HG02571 (cell line): ENCODE measurements around the gene STAB2.

Source experiments
- ATAC-seq: cut with Tn5 transposase; IDR thresholded peaks from one replicate; pipeline ENCODE4 v1.9.1; 2021; ENCODE audit warnings: mild to moderate bottlenecking, moderate library complexity; ENCODE audit not compliant: unreplicated experiment

STAB2 gene

DNA sequence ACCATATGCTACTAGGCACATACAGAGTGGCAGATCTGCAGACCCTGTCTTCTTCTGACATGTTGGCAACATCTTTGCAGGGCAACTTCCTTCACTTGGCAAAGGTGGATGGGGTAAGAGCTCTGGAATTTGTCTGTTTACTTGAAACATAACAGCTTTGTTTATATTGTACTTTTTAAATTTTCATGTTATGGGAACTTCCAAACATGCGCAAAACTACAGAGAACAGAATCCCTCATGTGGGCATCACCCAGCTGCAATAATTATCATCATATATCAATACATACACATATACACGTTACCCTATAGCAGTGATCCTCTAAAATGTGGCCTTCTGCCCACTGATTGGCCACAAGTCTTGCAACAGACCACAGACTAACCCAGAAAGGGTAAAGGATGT is 103.4 kb downstream of the STAB2 start:
- ATAC-seq, result no peak

DNA sequence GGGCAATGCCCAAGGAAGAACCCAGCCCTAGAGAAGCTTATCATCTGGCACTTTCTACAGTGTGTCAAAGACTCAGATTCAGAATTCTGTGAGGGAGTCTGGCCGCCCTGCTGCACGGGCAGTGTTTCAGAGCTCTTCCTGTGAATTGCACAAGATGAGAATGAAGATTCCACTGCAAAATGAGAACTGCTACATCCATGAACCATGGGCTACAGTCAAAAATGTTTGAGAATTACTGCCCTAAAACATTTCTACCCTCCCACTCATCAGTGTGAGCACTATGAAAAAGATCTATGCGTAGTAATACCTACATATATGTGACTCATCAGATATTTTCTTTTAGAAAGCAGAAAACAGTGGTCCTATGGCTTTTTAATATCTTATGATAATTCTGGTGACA is 104.0 kb downstream of the STAB2 start:
- ATAC-seq, result no peak

DNA sequence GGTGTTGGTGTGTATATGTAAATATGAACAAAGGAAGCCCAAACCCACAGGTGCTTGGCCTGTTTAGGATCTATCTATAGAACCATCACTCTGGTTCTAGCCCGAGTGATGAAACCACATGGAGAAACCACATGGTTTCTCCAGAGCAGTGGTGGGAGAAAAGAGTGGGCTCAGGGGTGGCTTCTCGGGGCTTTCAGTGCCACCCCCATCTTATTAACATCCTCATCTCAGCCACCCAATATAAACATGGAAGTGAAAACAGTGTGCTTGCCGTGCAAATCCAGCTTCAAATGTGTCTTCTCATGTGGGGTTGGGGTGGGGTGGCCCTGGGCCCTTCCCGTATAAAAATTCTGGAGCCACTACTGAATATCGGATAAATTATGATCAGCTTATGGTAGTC is 109.0 kb downstream of the STAB2 start:
- ATAC-seq, result no peak

DNA sequence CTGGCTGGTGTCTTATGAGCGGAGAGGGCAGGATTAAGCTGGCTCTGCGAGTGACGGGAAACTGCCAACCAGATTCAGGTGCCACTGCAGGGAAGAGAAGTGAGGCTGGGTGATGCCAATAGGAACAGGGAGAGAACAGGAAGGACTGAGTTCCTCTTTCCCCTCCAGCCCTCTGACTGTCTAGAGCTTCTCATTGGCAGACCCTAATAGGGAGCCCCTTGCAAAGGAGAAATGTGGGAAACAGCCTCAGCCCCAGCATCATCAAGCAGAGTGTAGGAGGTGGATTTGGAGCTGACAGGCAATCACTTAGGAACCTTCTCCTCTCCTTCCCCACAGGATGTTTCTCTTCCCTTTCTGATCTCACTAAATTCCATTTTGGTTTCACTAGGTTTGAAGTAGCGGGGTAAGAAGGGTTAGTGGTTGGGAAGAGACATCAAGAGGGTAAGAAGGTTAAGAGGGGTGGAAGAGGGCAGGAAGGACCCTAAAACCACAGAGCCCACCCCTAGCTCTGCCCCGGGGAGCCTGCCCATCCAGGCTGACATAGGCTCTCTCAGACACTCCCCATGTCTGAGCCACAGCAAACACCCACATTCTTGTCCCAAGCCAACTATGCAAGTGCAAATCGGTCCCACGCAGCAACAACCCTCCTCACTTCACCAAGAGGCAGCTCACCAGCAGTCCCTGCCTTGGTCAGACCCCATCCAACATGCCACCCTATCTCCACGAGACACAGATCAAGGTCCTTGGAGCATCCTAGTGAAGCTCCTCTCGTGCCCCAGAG is 111.1 kb downstream of the STAB2 start:
- no peak for ATAC-seq

DNA sequence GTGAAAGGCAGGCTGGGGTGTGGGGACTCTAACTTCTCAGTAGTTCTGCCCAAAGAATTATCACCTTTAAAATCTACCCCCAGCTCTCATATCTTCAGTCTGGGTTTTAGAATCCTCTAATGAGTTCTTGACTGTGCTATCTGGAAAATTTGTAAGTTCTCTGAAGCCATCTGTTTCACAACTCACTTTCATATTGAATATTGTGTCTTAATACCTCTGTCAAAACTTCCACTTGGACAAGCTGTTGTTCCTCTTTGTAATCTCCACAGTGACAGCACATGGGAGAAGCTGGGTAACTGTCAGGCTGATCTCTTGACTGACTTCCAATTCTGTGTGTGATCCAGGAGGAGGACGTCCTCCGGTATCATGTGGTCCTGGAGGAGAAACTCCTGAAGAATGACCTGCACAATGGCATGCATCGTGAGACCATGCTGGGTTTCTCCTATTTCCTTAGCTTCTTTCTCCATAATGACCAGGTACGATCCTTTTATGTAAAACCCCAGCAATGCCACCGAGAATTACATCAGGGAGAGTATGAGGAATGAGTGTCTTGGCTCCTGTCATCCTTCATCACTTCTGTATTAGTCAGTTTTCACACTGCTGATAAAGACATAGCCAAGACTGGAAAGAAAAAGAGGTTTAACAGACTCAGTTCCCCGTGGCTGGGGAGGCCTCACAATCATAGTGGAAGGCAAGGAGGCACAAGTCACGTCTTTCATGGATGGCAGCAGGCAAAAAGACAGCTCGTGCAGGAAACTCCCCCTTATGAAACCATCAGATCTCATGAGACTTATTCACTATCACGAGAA is 111.9 kb downstream of the STAB2 start:
- no peak for ATAC-seq

DNA sequence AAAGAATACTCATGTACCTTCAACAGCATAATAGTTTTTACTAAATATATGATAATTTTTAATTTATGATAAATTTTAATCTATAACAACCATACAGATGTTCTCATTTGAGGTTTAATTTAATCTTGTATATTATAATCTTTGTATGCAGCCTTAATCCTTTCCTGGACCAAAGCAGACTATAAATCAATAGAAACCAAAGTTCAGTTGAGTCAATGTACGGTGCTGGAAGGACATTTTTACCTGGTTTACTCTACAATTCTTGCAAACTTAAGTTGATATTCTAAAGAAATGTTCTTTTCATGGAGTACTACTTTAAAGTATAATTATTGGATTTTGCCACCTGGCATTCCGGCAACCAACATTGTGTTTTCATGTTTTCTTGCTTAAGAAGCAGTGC is 118.0 kb downstream of the STAB2 start:
- ATAC-seq, result no peak

DNA sequence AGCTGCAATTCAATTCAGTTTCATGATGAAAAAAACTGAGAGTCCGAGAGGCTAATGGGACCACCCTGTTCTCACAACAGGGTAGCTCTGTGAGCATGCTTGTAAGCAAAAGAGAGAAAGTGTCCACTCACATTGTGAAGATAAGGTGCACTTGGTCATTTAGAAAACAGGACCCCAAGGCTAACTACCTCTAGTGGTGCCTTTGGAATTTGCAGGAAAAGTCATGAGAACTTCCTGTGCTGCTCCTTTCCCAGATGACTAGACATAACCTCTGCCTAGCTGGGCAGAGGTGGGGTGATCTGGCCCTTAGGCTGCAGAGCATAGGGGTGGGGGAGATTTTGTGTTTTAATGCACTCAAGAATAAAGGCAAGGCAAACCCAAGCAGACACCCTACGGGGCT is 118.9 kb downstream of the STAB2 start:
- ATAC-seq, result no peak

DNA sequence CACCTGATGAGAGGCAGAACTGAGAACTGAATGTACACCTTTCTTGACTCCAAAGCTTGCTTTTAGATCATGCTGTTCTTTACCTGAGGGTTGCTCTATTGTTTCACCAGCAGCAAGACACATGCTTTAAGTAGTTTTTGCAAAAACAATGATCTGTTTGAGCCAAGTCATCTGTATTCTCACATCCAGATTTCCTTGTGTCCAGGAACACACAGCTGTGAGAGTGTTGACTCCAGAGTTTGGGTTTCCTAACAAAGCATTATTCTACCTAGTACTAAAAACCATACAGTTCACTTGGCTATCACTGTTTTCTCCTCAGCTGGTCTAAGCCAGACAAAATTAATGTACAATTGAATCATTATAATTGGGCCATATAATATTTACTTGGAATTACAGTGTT is 120.4 kb downstream of the STAB2 start:
- no peak for ATAC-seq

DNA sequence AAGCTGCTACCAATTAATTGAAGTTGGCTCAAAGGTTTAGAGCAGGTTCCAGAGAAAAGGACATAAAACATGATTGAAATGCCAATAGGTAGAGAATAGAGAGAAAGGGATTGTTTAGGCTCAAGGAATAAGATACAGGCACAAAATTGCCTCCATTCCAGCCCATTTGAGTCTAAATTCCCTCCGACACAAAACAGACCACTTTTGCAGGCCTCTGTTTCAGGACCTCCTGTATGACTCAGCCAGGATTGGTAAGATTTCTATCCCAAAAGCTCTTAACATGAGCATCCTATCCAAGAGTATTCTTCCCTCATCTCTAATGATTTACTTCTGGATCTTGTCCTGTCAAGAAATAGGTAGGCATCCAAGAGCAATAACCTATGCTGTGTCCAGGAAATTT is 123.5 kb downstream of the STAB2 start:
- ATAC-seq, result no peak

DNA sequence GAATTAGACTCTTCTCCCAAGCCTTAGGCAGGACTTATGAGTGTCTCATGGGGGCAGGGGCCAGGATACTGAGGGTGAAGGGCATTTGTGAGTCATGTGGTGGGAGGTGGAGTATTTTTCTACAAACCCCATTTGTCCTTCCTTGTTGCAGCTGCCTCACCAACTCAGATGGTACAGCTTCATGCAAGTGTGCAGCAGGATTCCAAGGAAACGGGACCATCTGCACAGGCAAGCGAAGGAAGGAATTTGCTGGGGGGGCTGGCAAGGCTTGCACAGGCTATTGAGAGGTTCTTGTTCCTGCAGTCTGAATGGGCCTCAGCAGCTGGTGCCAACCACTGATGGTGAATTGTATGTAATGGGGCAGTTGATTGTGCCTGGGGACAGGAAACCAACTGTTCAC is 125.1 kb downstream of the STAB2 start:
- ATAC-seq, result no peak

DNA sequence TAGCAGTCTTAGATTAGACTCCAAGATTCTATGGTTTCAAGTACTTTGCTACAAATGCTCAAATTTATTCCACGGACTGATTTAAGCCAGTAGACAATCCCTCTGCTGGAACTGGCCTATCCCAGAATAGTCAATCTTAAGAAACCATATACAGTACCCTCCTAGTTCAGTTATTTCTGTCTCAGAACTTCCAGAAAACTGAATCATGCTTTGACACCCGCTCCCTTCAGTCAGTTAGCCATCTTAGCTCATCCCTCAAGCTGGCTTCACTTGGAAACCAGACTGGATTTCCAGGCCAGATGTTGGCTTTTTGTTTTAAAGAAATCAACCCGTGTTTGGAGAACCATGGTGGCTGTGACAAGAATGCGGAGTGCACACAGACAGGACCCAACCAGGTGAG is 128.4 kb downstream of the STAB2 start:
- no peak for ATAC-seq

DNA sequence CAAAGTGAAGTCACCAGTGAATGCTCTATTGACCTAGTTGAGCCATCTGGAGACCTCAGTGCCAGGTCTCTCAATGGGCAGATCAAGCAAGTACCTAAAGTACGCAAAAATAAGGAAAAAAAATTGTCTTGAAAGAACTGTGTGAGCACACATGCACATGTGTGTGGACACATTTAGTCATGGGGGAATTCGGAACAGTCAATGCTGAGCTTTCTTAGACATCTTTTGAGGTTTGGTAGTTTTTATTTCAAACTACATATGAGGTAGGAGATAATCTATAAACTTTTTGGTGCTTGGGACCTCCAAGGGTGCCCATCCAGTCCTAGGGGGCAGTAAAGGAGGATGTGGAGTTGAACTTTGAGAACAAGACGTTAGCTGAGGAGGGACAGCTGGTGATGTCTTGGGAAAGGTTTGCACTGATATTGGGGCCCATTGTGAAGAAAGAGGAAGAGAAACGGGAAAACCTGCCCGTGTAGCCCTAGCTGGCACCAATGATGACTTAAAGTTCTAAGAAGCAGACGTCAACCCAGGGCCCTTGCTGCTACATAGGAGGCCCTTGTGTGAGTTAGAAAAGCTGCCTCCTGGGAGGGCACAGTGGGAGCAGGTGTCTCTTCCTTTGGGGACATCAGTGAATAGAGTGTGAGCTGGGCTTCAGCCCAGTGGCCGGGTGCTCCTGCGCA is 129.6 kb downstream of the STAB2 start:
- ATAC-seq, result no peak

DNA sequence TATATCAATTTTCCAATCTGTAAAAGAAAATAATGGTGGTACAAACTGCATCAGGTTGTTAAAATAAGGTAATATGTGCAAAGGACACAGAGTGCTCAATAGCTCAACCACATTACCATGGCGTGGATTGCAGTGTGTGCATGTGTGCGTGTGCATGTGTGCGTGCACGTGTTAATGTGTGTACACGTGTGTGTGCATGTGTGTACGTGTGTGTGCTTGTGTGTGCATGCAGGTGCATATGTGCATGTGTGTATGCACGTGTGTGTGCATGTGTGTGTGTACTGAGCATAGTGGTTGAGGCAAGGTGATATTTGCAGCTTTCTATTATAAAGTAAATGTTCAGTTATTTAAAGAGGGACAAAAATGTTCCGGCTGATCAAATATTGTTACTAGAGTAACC is 138.3 kb downstream of the STAB2 start:
- no peak for ATAC-seq

DNA sequence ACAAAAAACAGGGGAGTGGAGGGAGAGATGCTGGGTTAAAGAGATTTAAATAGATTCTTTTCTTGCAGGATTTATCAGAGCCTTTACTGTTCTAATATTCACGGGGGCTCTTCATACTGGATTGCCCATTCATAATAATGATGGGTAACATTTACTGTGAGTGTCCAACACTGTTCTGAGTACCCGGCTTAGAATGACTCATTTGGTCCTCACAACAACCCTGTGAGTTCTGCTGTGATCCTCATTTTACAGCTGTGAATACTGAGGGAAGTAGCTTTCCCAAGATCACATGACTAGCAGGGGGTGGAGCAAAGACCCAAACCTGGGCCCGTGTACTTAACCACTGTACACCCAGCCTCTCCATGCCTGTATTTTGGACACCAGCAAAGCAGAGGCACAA is 140.6 kb downstream of the STAB2 start:
- no peak for ATAC-seq

DNA sequence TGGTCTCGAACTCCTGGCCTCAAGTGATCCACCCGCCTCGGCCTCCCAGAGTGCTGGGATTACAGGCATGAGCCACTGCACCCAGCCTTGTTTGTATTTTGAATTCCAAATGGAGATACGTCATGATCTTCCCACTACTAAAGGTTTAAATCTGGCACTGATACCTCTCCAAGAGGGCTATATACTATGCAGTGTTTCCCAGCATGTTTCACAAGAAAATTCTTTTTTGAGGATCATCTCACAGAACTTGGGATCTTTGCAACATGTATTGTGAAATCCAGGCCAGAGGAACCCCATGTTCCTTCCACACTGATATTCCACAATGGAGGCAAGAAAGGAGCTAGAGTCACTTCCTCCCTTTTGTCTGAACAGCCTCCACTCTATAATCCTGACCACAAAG is 141.2 kb downstream of the STAB2 start:
- ATAC-seq, result no peak

DNA sequence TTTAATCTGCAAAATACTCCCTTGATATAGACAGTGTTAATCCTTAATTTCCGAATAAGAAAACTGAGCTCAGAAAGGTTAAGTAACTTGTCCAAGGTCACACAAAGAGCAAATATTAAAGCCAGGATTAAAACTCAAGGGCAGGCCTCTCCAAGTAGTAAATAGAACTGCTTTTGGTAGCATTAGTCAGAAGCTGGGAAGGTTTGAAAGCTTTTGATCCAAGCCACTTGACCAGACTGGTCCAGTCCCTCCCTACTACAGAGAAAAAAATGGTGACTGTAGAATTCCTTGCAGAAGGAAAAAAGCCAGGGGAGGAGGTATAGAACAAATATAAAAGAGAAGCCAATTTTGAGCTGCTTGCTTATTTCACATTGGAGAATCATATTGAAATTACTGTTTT is 142.4 kb downstream of the STAB2 start:
- no peak for ATAC-seq

DNA sequence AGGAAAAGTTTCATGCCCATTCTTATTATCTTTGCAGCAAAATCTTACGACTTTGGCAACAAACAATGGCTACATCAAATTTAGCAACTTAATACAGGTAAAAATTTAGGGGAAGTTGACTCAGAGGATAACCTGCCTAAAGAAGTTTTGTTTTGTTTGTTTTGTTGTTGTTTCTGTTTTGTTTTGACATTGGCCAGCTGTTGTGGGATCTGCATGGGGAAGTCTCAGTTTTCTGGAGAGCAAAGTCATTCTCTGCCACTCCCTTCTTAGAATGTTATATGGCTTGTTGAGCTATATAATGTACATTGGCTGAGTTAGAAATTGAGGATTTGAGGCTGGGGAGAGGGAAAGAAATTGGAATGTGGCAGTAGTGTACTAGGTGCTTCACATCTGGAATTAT is 144.5 kb downstream of the STAB2 start:
- ATAC-seq, result no peak

DNA sequence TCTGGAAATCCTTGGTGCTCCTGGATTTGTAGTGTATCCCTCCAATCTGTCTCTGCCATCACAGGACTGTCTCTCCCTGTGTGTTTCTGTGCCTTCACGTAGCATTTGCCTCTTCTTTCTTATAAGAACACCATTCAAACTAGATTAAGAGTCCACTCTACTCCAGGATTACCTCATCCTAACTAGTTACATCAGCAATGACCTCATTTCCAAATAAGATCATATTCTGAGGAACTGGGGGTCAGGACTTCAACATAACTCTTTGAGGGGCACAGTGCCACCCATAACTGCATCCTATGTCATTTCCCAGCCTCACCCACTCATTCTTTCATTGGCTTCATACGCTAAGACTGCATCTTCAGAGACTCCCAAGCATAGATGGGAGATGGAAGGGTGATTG is 147.8 kb downstream of the STAB2 start:
- ATAC-seq, result no peak

DNA sequence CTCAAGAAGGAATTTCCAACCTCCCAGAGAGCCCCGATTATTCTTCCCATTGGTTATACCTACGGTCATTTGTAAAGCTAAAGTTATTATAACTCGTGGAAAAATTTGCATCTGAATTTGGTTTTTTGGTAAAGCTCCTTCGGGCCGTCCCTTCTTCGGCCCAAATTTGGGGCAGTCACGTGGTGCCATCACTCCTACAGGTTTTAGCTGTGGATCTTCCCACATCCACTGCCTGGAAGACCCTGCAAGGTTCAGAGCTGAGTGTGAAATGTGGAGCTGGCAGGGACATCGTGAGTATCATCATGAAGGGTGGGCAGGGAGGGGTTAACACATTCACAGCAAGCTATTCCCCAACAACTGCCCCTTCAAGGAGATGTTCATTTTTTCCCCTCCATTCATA is 148.2 kb downstream of the STAB2 start:
- no peak for ATAC-seq

DNA sequence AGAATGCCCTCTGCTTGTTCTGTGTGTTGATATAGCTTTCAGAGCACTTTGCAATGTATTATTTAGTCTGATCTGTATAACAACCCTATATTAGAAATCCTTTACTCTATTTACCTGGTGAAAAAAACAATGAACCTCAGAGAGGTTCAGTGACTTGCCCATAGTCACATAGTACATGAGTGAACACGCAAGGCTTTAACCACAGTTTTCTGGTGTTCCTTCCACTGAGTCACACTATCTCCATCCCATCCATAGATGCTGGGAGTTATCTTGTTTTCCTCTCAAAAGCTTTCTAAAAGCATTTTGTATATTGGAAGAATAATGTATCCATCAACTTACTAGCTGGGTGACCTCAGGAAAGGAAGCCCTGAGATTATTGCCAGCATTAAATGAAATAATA is 149.5 kb downstream of the STAB2 start:
- ATAC-seq, result no peak

DNA sequence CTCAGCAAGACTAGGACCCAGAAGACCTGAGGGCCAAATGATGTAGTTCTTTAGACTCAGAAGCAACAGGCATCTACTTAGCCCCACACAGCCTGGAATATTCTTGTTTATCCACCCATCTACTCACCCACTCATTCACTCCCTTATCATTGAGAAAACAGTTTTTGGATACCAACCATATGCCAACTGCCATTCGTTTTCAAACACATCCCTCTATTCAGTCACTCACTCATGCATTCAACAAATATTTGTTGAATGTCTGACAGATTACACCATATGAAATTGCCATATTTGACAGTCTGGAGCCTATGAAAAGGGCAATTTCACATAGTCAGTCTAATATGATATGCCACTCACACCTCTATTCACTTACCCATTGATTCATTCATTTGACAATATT is 150.8 kb downstream of the STAB2 start:
- no peak for ATAC-seq

DNA sequence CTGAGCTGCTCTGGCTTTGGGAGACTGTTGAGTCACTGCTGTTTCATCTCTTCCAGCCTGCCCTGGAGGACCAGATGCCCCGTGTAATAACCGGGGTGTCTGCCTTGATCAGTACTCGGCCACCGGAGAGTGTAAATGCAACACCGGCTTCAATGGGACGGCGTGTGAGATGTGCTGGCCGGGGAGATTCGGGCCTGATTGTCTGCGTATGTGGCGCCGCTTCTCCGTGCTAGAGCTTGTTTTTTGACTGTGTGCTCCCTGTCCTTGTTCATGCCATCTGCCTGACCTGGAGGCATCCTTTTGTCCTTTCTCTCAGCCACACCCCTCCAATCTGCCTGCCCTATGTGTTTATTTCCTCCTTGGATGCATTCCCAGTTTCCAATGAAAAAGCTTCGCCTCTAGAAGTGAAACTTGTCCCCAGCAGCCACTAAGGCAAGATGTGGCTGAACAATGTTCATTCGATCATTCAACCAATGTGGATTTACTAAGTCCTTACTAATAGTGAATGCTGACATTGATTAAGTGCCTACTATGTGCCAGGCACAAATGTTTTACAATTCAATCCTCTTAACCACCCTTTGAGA is 155.4 kb downstream of the STAB2 start:
- no peak for ATAC-seq
